Left ventricle myocardium inferior (tissue), 1 donor: ENCODE results near the gene CXCR4. TPM values are rescaled to one million over a fixed set of nuclear protein-coding genes. Genes with fewer than 3 reads are reported as not detected.

Experiments used
- DNase-seq: peaks from one replicate; pipeline ENCODE4 v3.0.0-alpha.2; 2020
- H3K27ac ChIP-seq: fragments of 200-600 bp; replicated peaks from 2 replicates; pipeline ENCODE4 v1.8.0; 2021
- H3K27me3 ChIP-seq: fragments of 200-600 bp; 2 replicates; pipeline ENCODE4 v1.8.0; 2021; ENCODE audit warnings: low read depth
- H3K36me3 ChIP-seq: fragments of 200-600 bp; 2 replicates; pipeline ENCODE4 v1.8.0; 2021
- H3K4me1 ChIP-seq: fragments of 200-600 bp; 2 replicates; pipeline ENCODE4 v1.8.0; 2021
- H3K4me3 ChIP-seq: fragments of 200-600 bp; 2 replicates; pipeline ENCODE4 v1.8.0; 2021; ENCODE audit warnings: mild to moderate bottlenecking, moderate library complexity
- H3K9me3 ChIP-seq: fragments of 200-600 bp; replicated peaks from 2 replicates; pipeline ENCODE4 v1.8.0; 2021
- intact Hi-C: fragments of 100-400 bp; cut with micrococcal nuclease; formaldehyde crosslinking; loops from one replicate; pipeline ENCODE4 v1.11.0; 2022
- total RNA-seq: library from RNA; stranded (reverse); fragmentation: NEBNext Ultra II Directional; extraction: Animal tissue kit (Norgen Biotek cat#: 25700); gene quantifications from one replicate; pipeline ENCODE4 v1.2.1, GENCODE V29; 2021
- TF ChIP-seq, protein P1 (sequence below): fragments of 200-600 bp; IDR thresholded peaks from 2 replicates; pipeline ENCODE4 v1.8.0; 2021; ENCODE audit warnings: antibody characterized with exemption, mild to moderate bottlenecking, borderline replicate concordance
- donor health status: DM: no; HTN: yes; CAD: no; lungs with severe emphysema.

Gene CXCR4
- total RNA-seq, 1 donor from 2014 or later, result 3.2 TPM

DNA sequence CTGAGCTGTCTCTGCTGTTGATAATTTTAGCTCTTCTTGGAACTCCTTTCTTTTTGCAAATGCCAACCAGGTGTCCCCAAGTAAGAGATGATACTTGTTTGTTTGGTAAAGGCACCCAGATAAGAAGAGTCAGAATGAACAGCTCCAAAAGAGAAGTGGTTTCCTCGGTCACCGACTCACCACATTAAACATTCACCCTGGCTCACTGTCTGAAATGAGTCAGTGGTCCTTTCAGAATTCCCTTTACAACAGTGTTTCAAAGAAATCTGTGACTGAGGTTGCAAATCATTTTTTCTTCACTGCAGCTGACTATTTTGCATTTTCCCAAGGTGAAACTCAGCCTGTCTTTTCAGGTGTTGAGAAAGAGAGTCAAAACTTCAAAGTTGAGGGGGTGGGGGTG lies 16.2 kb upstream of the CXCR4 start:
- TF ChIP-seq, protein P1, sequence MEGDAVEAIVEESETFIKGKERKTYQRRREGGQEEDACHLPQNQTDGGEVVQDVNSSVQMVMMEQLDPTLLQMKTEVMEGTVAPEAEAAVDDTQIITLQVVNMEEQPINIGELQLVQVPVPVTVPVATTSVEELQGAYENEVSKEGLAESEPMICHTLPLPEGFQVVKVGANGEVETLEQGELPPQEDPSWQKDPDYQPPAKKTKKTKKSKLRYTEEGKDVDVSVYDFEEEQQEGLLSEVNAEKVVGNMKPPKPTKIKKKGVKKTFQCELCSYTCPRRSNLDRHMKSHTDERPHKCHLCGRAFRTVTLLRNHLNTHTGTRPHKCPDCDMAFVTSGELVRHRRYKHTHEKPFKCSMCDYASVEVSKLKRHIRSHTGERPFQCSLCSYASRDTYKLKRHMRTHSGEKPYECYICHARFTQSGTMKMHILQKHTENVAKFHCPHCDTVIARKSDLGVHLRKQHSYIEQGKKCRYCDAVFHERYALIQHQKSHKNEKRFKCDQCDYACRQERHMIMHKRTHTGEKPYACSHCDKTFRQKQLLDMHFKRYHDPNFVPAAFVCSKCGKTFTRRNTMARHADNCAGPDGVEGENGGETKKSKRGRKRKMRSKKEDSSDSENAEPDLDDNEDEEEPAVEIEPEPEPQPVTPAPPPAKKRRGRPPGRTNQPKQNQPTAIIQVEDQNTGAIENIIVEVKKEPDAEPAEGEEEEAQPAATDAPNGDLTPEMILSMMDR, result no peak
- Histone ChIP-seq H3K36me3 (no peaks in the 10 kb centered on the region), H3K27ac (no peak overlapping the region), H3K9me3 (no peaks in the 10 kb centered on the region), H3K27me3 (peaks cover 10% of the 10 kb centered on the region), H3K4me3 (no peak overlapping the region), H3K4me1 (peaks cover 6% of the 10 kb centered on the region)
- intact Hi-C loops, result no loop called here
- DNase-seq, result no peak

DNA sequence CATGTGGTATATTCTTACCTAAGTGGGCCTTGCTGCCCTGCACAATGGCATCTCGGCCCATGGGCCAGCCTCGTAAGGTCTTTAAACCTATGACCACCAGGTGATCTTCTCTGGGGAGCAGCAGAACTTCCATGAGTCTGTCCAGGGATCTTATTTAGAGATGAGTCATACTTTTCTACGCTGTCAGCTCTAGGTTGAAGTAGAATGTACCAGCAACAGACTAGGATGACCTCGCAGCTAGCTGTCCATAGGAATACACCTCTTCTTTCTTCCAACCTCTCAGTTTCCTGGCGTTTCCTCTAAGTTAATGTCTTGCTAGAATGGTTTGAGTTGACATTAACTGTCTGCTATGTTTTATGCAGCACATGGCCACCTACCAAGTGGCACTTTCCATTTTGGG lies 15.6 kb upstream of the CXCR4 start:
- H3K4me1 ChIP-seq, result peaks cover 6% of the 10 kb centered on the region
- no peaks in the 10 kb centered on the region for H3K36me3 ChIP-seq
- H3K9me3 ChIP-seq, result no peaks in the 10 kb centered on the region
- H3K27ac ChIP-seq, result no peak overlapping the region
- TF ChIP-seq, protein P1, result no peak
- H3K4me3 ChIP-seq, result no peak overlapping the region
- H3K27me3 ChIP-seq, result peaks cover 10% of the 10 kb centered on the region
- intact Hi-C loops, result no loop called here
- no peak for DNase-seq

DNA sequence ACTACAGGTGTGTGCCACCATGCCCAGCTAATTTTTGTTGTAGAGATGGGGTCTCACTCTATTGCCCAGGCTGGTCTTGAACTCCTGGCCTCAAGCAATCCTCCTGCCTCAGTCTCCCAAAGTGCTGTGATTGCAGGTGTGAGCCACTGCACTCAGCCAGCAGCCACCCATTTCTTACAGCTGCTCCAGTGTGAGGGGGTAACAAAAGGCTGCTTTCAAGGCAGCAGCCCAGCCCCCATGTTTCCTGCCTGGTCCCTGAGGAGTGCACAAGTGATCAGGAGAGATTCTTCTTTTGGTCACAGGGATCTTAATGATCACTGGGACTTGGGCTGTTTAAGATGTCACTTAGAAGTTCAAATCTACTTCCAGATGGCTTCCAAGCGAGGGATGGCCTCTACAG lies 15.2 kb upstream of the CXCR4 start:
- H3K9me3 ChIP-seq, result no peaks in the 10 kb centered on the region
- H3K36me3 ChIP-seq, result no peaks in the 10 kb centered on the region
- no peak for DNase-seq
- intact Hi-C loops, result no loop called here
- peaks cover 10% of the 10 kb centered on the region for H3K27me3 ChIP-seq
- H3K4me1 ChIP-seq, result peaks cover 6% of the 10 kb centered on the region
- H3K4me3 ChIP-seq, result no peak overlapping the region
- H3K27ac ChIP-seq, result no peak overlapping the region
- TF ChIP-seq, protein P1, result no peak

DNA sequence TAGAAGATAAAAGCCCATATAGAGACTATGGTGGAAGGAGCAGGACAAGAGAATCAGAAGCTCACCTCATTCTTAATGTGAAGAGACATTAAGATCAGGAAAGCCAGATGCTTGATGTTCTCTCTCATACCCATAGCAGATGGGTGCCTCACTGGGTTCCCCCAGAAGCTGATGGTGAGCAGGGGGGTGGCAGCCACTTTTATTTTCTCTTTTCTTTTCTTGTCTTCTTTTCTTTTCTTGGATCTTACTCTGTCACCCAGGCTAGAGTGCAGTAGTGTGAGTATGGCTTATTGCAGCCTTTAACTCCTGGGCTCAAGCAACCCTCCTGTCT lies 14.8 kb upstream of the CXCR4 start:
- no peak overlapping the region for H3K4me3 ChIP-seq
- H3K36me3 ChIP-seq, result no peaks in the 10 kb centered on the region
- no peak overlapping the region for H3K27ac ChIP-seq
- intact Hi-C loops, result no loop called here
- peaks cover 6% of the 10 kb centered on the region for H3K4me1 ChIP-seq
- TF ChIP-seq, protein P1, result no peak
- no peaks in the 10 kb centered on the region for H3K9me3 ChIP-seq
- peaks cover 10% of the 10 kb centered on the region for H3K27me3 ChIP-seq
- DNase-seq, result no peak

DNA sequence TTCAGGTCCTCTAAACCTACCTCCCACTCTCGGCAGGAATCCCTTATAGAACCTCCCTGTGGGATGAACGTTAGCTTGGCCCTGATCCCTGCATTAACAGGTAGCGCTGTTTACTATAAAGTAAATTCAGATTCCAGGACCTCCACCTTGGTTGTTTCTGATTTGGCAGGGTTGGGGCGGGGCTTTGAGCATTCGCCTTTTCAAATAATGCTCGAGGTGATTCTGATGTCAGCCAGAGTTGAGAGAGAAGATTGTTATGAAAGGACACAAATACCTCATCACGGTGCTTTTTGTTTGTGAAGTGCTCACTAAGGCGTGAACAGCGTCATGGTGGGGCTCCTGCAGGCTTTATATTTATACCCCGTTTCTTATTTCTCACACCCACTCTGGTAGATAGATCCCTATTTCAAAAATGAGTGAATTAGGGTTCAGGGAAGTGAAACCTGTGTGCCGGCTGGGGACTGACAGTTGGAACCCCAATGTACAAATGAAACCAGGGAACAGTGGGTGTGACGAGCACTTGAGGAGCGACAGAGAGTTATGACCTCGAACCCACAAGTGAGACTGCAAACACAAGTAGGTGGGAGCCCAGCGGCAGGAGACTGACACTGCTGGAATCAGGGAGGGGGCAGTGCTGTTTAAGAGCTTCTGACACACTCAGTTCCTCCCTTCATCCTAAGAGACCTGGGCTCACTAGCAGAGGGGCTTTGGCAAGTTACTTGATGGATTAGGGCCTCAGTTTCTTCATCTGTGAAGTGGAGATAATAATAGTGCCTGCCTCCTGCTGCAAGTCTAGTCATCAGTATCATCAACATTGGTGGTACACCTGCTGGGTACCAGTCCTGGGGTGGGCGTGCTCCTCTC lies 14.2 kb upstream of the CXCR4 start:
- Histone ChIP-seq H3K9me3 (no peaks in the 10 kb centered on the region), H3K27ac (no peak overlapping the region), H3K4me1 (peaks cover 6% of the 10 kb centered on the region), H3K27me3 (peaks cover 10% of the 10 kb centered on the region), H3K36me3 (no peaks in the 10 kb centered on the region), H3K4me3 (no peak overlapping the region)
- TF ChIP-seq, protein P1, result no peak
- DNase-seq, result no peak
- intact Hi-C loops, result no loop called here
